Neuronal stem cell (in vitro differentiated cells): ENCODE measurements around the gene MEN1.
A peak's percentile ranks its signal among the peaks of the same experiment; 100 is the strongest.

Source experiments
- DNase-seq: peaks from one replicate; pipeline ENCODE4 v3.0.0-alpha.2; 2013; ENCODE audit warnings: low spot score
- H2AFZ ChIP-seq: one replicate; pipeline ENCODE4 v1.6.1; 2013; ENCODE audit warnings: mild to moderate bottlenecking, low read length, inconsistent platforms
- H2AK5ac ChIP-seq: 2 replicates; pipeline ENCODE4 v1.6.1; 2013; ENCODE audit warnings: low read depth, mild to moderate bottlenecking, inconsistent platforms, low read length, moderate library complexity, mixed read lengths
- H2BK120ac ChIP-seq: 2 replicates; pipeline ENCODE4 v1.6.1; 2013; ENCODE audit warnings: low read depth, mild to moderate bottlenecking, inconsistent platforms, low read length, moderate library complexity, mixed read lengths
- H2BK12ac ChIP-seq: one replicate; pipeline ENCODE4 v1.6.1; 2013; ENCODE audit warnings: low read length, inconsistent platforms
- H2BK15ac ChIP-seq: 2 replicates; pipeline ENCODE4 v1.6.1; 2013; ENCODE audit warnings: mild to moderate bottlenecking, low read length, inconsistent platforms, mixed read lengths
- H2BK5ac ChIP-seq: one replicate; pipeline ENCODE4 v1.6.1; 2013; ENCODE audit warnings: inconsistent platforms, mild to moderate bottlenecking, low read length, moderate library complexity
- H3K14ac ChIP-seq: one replicate; pipeline ENCODE4 v1.6.1; 2013; ENCODE audit warnings: low read length, inconsistent platforms
- H3K18ac ChIP-seq: 2 replicates; pipeline ENCODE4 v1.6.1; 2013; ENCODE audit warnings: low read length, inconsistent platforms
- H3K23ac ChIP-seq: 2 replicates; pipeline ENCODE4 v1.6.1; 2013; ENCODE audit warnings: low read depth, mild to moderate bottlenecking, mixed read lengths, low read length, inconsistent platforms; ENCODE audit not compliant: poor library complexity
- H3K27ac ChIP-seq: replicated peaks from 3 replicates; pipeline ENCODE4 v1.5.1; 2013; ENCODE audit warnings: low read length, inconsistent platforms
- H3K27me3 ChIP-seq, 3 experiments: 2 replicates each; pipeline ENCODE4 v1.6.1; 2013; ENCODE audit warnings: low read length in 3 of 3, mild to moderate bottlenecking in 2 of 3, inconsistent platforms in 1 of 3, low read depth in 1 of 3, mixed read lengths in 1 of 3, moderate library complexity in 1 of 3; ENCODE audit not compliant: control insufficient read depth in 3 of 3, insufficient read depth in 3 of 3
- H3K36me3 ChIP-seq, 2 donors: replicated peaks in 1 of 2; 2 replicates each; pipeline ENCODE4 v1.6.1; 2013; ENCODE audit warnings: low read length in 2 of 2; ENCODE audit not compliant: control insufficient read depth in 2 of 2, insufficient read depth in 2 of 2
- H3K4ac ChIP-seq: 2 replicates; pipeline ENCODE4 v1.6.1; 2013; ENCODE audit warnings: inconsistent platforms, mild to moderate bottlenecking, low read length, moderate library complexity
- H3K4me1 ChIP-seq, 2 donors: 1 replicate in 1 of 2; 2 replicates in 1 of 2; pipeline ENCODE4 v1.6.1; 2013; ENCODE audit warnings: low read length in 2 of 2, low read depth in 1 of 2; ENCODE audit not compliant: control insufficient read depth in 2 of 2, insufficient read depth in 1 of 2
- H3K4me2 ChIP-seq: one replicate; pipeline ENCODE4 v1.6.1; 2013; ENCODE audit warnings: mild to moderate bottlenecking, low read length, inconsistent platforms; ENCODE audit not compliant: insufficient read depth, poor library complexity, severe bottlenecking
- H3K4me3 ChIP-seq, 2 donors: 2 replicates each; pipeline ENCODE4 v1.5.1; 2013; ENCODE audit warnings: low read length in 2 of 2, mild to moderate bottlenecking in 2 of 2, inconsistent platforms in 1 of 2, moderate library complexity in 1 of 2
- H3K79me1 ChIP-seq: one replicate; pipeline ENCODE4 v1.6.1; 2013; ENCODE audit warnings: low read depth, mild to moderate bottlenecking, inconsistent platforms, low read length, moderate library complexity
- H3K9ac ChIP-seq: one replicate; pipeline ENCODE4 v1.6.1; 2013; ENCODE audit warnings: mild to moderate bottlenecking, low read depth, low read length, inconsistent platforms; ENCODE audit not compliant: poor library complexity
- H3K9me3 ChIP-seq, 2 donors: replicated peaks in 1 of 2; 2 replicates each; pipeline versions ENCODE3 to v1.6.1; 2013; ENCODE audit warnings: low read length in 2 of 2, mild to moderate bottlenecking in 2 of 2, inconsistent platforms in 1 of 2, low read depth in 1 of 2, mixed read lengths in 1 of 2, moderate library complexity in 1 of 2; ENCODE audit not compliant: control insufficient read depth in 2 of 2, insufficient read depth in 1 of 2
- H4K8ac ChIP-seq: one replicate; pipeline ENCODE4 v1.6.1; 2013; ENCODE audit warnings: low read depth, mild to moderate bottlenecking, inconsistent platforms, low read length, moderate library complexity
- H4K91ac ChIP-seq: one replicate; pipeline ENCODE4 v1.6.1; 2013; ENCODE audit warnings: low read length, low read depth, mild to moderate bottlenecking, inconsistent platforms; ENCODE audit not compliant: poor library complexity
- WGBS, 2 donors: extraction: QIAGEN DNeasy Blood & Tissue Kit; methylation state at CpG; one replicate each; pipeline ENCODE4 v1.1.7; 2013; ENCODE audit warnings: missing lambda C conversion rate in 2 of 2, mixed read lengths in 1 of 2; ENCODE audit not compliant: insufficient read length in 2 of 2, insufficient replicate concordance in 1 of 2; ENCODE audit errors: extremely low coverage in 2 of 2; 5-methylcytosine and 5-hydroxymethylcytosine counted together

Gene MEN1

DNA sequence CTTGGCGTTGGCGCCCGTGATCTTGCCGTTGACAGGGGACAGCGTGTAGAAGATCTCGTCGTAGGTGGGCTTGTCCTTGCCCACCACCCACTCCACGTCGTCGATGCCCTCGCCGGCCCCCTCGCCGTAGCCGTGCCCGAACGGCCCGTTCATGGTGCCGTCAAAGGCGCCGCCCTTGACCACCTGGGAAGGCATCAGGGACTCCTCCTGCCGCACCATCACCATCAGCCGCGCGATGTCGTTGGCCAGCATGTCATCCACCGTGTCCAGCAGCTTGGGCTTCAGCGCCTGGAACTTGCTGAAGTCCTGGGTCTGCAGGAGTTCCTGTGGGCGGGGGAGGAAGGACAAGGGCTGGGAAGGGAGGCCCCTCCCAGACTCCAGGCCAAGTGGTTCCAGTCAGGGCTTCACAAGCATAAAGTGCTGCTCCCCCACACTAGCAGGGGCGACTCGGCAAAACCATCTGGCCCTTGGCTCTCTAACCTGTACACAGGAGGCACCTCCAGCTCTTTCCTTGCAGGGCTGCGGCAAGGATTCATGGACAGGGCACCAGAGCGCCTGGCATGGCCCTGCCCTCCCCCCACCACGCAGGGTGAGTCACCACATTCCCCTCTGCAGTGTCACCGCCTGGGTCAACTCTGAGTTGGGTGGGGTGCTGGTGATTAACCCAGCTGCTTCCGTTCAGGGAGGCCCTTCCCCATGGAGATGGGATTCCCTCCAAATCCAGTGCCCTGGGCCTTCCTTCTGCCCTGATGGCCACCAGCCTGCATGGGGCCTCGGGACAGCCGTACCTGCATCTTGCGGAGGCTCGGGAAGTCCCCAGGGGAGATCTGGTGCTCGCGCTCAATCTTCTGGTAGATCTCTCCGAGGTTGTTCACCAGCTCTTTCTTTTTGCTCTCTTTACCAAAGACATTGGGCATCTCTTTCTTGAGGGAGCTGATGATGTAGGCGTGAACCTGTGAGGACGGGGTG, 44.5 kb upstream of the MEN1 start:
- peak overlapping the region; percentile 48 for H3K18ac ChIP-seq
- H3K4me3 ChIP-seq, result no peak overlapping the region
- no peak overlapping the region for H3K23ac ChIP-seq
- no peak overlapping the region for H2AFZ ChIP-seq
- DNase-seq, result no peak
- H4K8ac ChIP-seq, result peak overlapping the region; percentile 65
- no peaks in the 10 kb centered on the region for H3K27me3 ChIP-seq
- H2BK15ac ChIP-seq, result no peak overlapping the region
- no peak overlapping the region for H2BK12ac ChIP-seq
- no peaks in the 10 kb centered on the region for H3K9me3 ChIP-seq
- peaks cover 2 to 10% of the 10 kb centered on the region in 2 donors for H3K4me1 ChIP-seq
- H3K79me1 ChIP-seq, result peaks cover 4% of the 10 kb centered on the region
- no peak overlapping the region for H4K91ac ChIP-seq
- H3K36me3 ChIP-seq, result peaks cover 19 to 47% of the 10 kb centered on the region in 2 donors
- no peak overlapping the region for H2AK5ac ChIP-seq
- no peak overlapping the region for H2BK120ac ChIP-seq
- H3K4me2 ChIP-seq, result no peak overlapping the region
- H3K27ac ChIP-seq, result no peak overlapping the region
- peak overlapping the region; percentile 70 for H3K9ac ChIP-seq
- WGBS, 2 donors, result no CpG with 5 or more reads among the region's 45 CpGs
- peak overlapping the region; percentile 53 for H2BK5ac ChIP-seq
- H3K14ac ChIP-seq, result no peak overlapping the region
- H3K4ac ChIP-seq, result no peak overlapping the region

DNA sequence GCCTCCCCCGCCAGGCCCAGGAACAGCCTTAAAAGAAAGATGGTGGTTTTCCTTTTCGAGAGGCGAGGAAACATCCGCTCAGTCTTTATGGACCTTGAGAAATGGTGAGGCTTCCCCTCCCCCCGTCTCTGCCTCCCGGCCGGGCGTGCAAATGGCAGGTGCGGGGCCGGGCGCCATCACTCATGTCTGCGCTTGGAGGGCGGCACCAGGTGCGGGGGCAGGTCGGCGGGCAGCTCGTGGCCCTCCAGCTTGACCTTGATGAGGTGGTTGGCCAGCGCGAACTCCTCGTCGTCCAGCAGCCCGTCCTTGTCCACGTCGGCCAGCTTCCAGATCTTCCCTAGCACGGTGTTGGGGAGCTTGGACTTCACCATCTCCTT, 43.8 kb upstream of the MEN1 start:
- H2BK12ac ChIP-seq, result peak overlapping the region; percentile 94
- no peak overlapping the region for H3K18ac ChIP-seq
- no peak overlapping the region for H3K4ac ChIP-seq
- H2BK5ac ChIP-seq, result peak overlapping the region; percentile 53
- H4K91ac ChIP-seq, result no peak overlapping the region
- no peak overlapping the region for H3K4me3 ChIP-seq
- H3K27ac ChIP-seq, result no peak overlapping the region
- H4K8ac ChIP-seq, result peak overlapping the region; percentile 65
- H3K9me3 ChIP-seq, result no peaks in the 10 kb centered on the region
- H3K9ac ChIP-seq, result no peak overlapping the region
- peaks cover 2 to 10% of the 10 kb centered on the region in 2 donors for H3K4me1 ChIP-seq
- no peaks in the 10 kb centered on the region for H3K27me3 ChIP-seq
- no peak overlapping the region for H2AFZ ChIP-seq
- H3K14ac ChIP-seq, result no peak overlapping the region
- no peak overlapping the region for H2BK15ac ChIP-seq
- WGBS, 2 donors, result no CpG with 5 or more reads among the region's 25 CpGs
- H3K4me2 ChIP-seq, result no peak overlapping the region
- no peak overlapping the region for H2BK120ac ChIP-seq
- DNase-seq, result no peak
- H3K23ac ChIP-seq, result no peak overlapping the region
- H2AK5ac ChIP-seq, result no peak overlapping the region
- peaks cover 15 to 42% of the 10 kb centered on the region in 2 donors for H3K36me3 ChIP-seq
- H3K79me1 ChIP-seq, result peaks cover 4% of the 10 kb centered on the region

DNA sequence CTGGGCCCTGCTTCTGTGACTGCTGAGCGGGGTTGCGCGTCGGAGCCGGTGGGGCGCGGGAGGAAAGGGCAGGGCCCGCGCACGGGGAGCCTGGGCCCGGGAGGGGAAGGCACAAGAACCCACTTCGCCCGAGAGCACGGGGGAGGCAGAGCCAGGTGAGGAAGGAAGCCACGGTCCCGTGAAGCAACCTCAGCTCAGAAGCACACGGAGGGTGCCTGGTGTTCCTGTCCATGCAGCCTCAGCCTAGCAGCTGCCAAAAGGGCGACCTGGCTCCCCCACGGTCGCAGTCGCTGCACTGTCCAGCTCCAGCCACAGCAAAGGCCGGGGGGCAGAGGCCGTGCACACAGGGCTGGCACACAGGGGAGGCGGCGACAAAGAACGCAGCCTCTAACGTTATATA, 43.4 kb upstream of the MEN1 start:
- DNase-seq, result no peak
- Histone ChIP-seq H3K4me2 (no peak overlapping the region), H3K27ac (no peak overlapping the region), H3K9ac (no peak overlapping the region), H4K8ac (no peak overlapping the region), H2BK12ac (no peak overlapping the region), H2BK5ac (no peak overlapping the region), H3K23ac (no peak overlapping the region), H3K18ac (no peak overlapping the region), H3K4ac (no peak overlapping the region), H2AK5ac (no peak overlapping the region), H4K91ac (no peak overlapping the region), H2BK15ac (no peak overlapping the region), H3K79me1 (peaks cover 4% of the 10 kb centered on the region), H3K4me1 (peaks cover 2 to 10% of the 10 kb centered on the region in 2 donors), H2BK120ac (no peak overlapping the region), H3K9me3 (no peaks in the 10 kb centered on the region), H2AFZ (no peak overlapping the region), H3K27me3 (no peaks in the 10 kb centered on the region), H3K14ac (no peak overlapping the region), H3K4me3 (no peak overlapping the region), H3K36me3 (peaks cover 12 to 38% of the 10 kb centered on the region in 2 donors)
- WGBS, 2 donors, result no CpG with 5 or more reads among the region's 27 CpGs

DNA sequence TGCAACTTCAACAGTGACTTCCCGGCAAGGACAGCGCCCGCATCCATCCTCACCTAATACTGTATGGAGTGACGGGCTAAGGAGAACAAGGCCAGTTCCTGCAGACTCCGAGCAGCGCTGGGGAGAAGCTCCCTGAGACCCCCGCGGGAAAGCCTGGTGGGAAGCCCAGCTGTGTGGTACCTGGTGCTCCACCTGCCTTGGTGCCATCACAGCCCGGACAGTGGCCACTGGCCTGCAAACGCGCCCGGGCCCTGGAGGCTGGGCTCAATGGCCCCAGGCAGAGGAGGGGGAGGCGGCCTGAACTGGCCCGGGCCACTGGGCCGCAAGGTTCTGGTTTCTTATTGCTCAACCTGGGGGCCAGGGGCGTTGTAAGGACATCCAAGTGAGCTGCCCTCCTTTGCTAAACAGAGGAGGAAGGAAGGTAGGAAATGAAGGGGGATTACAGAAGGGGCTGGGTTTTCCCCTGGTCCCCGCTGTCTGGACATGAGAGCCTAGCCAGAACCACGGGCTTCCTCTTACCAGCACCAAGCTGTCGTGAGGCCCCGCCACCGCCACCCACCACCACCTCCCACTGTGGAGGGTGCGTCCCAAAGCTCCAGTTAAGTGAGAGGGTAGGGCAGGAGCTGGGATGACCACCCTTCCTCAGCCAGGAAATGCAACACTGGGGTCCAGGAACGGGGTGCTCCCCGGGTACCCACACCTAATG, 42.6 kb upstream of the MEN1 start:
- no peak overlapping the region for H2AFZ ChIP-seq
- no peak overlapping the region for H3K4ac ChIP-seq
- no CpG with 5 or more reads among the region's 24 CpGs for WGBS, 2 donors
- no peak overlapping the region for H3K18ac ChIP-seq
- H3K9ac ChIP-seq, result no peak overlapping the region
- H3K23ac ChIP-seq, result peak overlapping the region; percentile 43
- no peak overlapping the region for H3K27ac ChIP-seq
- H3K27me3 ChIP-seq, result no peaks in the 10 kb centered on the region
- peaks cover 2 to 10% of the 10 kb centered on the region in 2 donors for H3K4me1 ChIP-seq
- no peak overlapping the region for H4K91ac ChIP-seq
- H3K36me3 ChIP-seq, result peaks cover 11 to 34% of the 10 kb centered on the region in 2 donors
- H3K79me1 ChIP-seq, result peaks cover 4% of the 10 kb centered on the region
- H3K4me3 ChIP-seq, result no peak overlapping the region
- no peak overlapping the region for H3K4me2 ChIP-seq
- no peak for DNase-seq
- H2BK120ac ChIP-seq, result no peak overlapping the region
- H2BK12ac ChIP-seq, result no peak overlapping the region
- H4K8ac ChIP-seq, result no peak overlapping the region
- H2AK5ac ChIP-seq, result no peak overlapping the region
- H3K9me3 ChIP-seq, result no peaks in the 10 kb centered on the region
- no peak overlapping the region for H2BK15ac ChIP-seq
- H3K14ac ChIP-seq, result no peak overlapping the region
- no peak overlapping the region for H2BK5ac ChIP-seq
